Subcutaneous adipose tissue (tissue), 4 donors: ENCODE data around the gene WWOX. TPM values are rescaled to one million over a fixed set of nuclear protein-coding genes. Genes with fewer than 3 reads are reported as not detected.

Experiments
- total RNA-seq, 4 donors: library from RNA; depleted of rRNA; stranded (reverse); fragments of >200 nt; gene quantifications; one replicate each; pipeline ENCODE4 v1.1.0, GENCODE V29; 2016
- TF ChIP-seq, protein P1 (sequence below): fragments of 450-650 bp; IDR thresholded peaks from one replicate; pipeline ENCODE4 v1.5.1; 2016; ENCODE audit warnings: low read depth, mild to moderate bottlenecking, control low read depth, antibody characterized with exemption, moderate library complexity

Gene WWOX
- total RNA-seq, 4 donors from 2014 or later, result 31.4 to 67.8 (median 46.0) TPM

DNA sequence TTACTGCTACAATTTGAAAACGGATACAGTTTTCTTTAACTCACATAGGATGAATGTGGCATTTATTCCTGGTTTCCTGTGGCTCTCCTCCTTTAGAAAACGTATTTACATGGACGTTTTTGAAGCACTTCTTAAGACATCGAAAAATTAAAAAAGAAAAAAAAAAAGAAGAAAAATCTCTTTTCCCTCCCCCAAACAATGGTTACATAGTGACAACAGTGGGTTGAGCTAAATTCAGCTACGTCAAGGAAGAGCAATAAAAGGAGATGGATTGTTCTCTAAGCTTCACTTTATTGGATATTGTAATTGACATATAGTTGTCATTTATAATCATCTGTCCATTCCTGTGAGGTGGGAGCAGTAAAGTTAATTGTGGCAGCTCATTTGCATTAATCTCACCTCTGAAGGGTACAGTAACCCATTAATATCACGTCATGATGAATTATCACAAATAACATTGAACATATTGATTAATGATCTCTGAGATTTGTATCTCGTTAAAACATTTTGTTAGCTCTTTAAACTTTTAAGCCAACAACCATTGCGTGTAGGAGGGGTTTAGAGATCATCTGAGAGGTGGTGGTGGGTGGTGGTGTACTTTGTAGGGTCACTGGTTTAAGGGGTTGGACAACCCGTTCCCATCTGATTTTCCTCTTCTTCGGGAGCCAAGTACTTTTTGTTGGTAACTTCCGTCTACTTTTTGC, 184.2 kb downstream of the WWOX start:
- TF ChIP-seq, protein P1, sequence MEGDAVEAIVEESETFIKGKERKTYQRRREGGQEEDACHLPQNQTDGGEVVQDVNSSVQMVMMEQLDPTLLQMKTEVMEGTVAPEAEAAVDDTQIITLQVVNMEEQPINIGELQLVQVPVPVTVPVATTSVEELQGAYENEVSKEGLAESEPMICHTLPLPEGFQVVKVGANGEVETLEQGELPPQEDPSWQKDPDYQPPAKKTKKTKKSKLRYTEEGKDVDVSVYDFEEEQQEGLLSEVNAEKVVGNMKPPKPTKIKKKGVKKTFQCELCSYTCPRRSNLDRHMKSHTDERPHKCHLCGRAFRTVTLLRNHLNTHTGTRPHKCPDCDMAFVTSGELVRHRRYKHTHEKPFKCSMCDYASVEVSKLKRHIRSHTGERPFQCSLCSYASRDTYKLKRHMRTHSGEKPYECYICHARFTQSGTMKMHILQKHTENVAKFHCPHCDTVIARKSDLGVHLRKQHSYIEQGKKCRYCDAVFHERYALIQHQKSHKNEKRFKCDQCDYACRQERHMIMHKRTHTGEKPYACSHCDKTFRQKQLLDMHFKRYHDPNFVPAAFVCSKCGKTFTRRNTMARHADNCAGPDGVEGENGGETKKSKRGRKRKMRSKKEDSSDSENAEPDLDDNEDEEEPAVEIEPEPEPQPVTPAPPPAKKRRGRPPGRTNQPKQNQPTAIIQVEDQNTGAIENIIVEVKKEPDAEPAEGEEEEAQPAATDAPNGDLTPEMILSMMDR, result no peak

DNA sequence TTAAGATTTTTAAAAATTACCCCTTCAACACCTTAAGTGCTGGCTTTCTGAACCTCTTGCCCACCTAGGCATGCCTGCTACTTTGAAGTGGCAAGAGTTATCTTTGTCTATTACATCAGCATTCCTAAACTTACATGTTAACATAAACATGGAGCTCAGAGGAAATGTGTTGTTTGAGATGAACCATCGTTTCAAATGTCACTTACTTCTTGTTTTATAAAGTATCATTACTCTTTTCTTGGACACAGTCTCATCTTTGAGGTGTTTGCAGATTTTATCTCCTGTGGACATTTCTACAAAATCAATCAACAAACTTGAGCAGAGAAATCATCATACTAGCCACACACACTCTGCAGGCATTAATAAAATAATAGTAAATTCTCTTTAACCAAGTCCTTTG, 184.9 kb downstream of the WWOX start:
- TF ChIP-seq, protein P1, result no peak

DNA sequence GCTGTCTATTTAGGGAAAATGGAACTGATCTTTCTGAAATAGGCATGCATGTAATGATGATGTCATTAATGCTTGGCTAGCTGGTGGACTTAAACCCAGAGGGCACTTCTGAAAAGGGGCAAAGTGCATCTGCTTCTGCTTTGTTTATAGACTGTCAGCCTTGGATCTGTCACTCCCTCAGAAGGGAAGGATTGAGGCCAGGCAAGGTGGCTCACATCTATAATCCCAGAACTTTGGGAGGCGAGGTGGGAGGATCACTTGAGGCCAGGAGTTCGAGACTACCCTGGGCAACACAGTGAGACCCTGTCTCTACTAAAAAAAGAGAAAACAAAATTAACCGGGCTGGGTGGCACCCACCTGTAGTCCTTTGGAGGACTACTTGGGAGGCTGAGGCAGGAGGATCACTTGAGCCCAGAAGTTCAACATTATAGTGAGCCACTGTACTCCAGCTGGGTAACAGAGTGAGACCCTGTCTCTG, 185.5 kb downstream of the WWOX start:
- TF ChIP-seq, protein P1, result no peak

DNA sequence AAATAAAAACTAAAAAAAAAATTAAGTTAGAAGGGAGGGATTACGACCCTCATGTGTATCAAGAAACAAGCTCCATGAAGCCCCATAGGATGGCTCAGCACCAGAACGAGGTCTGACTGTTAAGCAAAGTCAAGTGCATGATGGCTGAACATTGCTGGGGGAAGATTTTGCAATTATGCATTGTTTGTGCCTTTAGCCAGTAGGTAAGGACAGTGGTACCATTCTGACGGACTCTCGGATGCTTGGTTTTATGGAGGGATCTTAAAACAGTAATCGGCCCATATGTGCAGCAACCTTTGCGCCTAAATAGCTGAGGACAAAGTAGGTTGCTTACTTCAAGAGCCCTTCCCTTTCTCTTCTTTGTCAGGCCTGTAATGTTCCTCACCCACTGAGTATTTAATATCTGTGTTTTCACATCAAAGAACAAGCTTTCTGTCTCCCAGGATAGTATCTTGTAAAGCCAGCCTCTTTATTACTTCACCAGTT, 186.0 kb downstream of the WWOX start:
- TF ChIP-seq, protein P1, result no peak

DNA sequence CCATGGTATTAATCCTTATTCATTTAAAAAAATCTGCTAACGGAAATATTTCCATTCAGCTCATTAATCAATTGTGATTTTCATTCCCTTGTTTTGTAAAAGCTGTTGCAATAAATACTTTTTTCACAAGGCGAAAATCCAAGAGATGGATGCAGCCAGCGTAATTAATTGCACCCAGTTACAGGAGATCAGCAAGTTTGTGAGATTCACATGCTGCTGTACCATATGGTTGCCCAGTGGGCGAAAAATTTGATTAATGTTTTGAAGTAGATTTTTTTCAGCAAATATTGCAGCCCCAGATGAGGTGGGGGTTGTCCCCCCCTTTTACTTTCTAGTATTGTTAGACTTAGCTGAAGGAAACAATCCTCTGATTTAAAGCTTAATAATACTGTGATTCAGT, 186.6 kb downstream of the WWOX start:
- TF ChIP-seq, protein P1, result no peak

DNA sequence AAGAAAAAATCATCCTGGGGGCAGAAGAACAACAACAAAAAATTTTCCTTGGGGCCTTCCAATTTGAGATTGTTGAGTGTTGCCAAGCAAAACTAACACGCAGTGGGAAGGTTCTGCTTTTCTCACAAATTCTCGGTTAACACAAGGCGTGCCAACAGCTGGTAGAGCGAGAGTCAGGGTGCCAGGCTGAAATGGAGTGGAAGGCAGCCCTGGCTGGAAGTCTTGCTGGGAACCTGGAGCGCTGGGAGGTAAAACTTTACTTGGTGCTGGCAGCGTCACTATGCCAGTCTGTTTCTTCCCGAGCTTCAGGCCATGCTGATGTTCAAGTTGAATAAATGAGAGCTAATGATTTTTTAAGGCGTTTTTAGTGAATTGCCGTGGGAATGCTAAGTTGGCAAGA, 189.4 kb downstream of the WWOX start:
- TF ChIP-seq, protein P1, result no peak

DNA sequence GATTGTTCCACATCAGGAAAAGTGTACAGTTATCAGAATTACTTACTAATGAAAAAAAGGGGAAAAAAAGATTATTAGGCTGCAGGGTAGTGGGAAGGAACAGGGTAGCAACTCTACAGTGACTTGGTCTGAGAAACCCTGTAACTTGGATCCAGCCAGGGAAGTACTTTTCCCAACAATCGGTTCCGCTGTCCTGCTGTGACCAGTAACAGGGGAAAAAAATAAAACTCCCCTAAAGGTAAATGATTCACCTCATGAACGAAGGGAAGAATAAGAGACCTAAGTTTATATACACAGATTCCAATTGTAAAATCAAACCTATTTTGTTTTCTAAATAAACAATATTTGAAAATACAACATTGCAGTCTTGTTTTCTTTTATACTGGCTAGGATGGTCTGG, 189.9 kb downstream of the WWOX start:
- TF ChIP-seq, protein P1, result no peak
